Choroid plexus epithelial cell (primary cell): ENCODE data around the gene GALNT1.
A peak's percentile ranks its signal among the peaks of the same experiment; 100 is the strongest.

Experiments used
- DNase-seq: peaks from one replicate; pipeline ENCODE4 v3.0.0-alpha.2; 2010; ENCODE audit warnings: low read depth
- H3K4me3 ChIP-seq: 2 replicates; pipeline ENCODE4 v1.5.1; 2011; ENCODE audit warnings: low read depth, mild to moderate bottlenecking, control low read depth, low read length, moderate library complexity
- CTCF ChIP-seq: conservative IDR thresholded peaks from 2 replicates; pipeline ENCODE4 v1.5.1; 2011; ENCODE audit warnings: low read depth, mild to moderate bottlenecking, control low read depth, inconsistent platforms, low read length, moderate library complexity

Gene GALNT1

GRCh38 chr18:35641916-35642315 lies 60.4 kb downstream of the GALNT1 start:
- H3K4me3 ChIP-seq: no peak overlapping the region
- TF ChIP-seq CTCF: no peak
- peak; percentile 81 for DNase-seq

- TF ChIP-seq CTCF: no peak
- DNase-seq: no peak
- H3K4me3 ChIP-seq: no peak overlapping the region
Observed at GRCh38 chr18:35642802-35643201, 61.3 kb downstream of the GALNT1 start.

- H3K4me3 ChIP-seq: no peak overlapping the region
- no peak for TF ChIP-seq CTCF
- DNase-seq: no peak
Observed at GRCh38 chr18:35646449-35646848, 64.9 kb downstream of the GALNT1 start.

- H3K4me3 ChIP-seq: no peak overlapping the region
- no peak for TF ChIP-seq CTCF
- no peak for DNase-seq
Observed at GRCh38 chr18:35653392-35654135, 72.0 kb downstream of the GALNT1 start.

- no peak for DNase-seq
- no peak overlapping the region for H3K4me3 ChIP-seq
- TF ChIP-seq CTCF: no peak
Observed at GRCh38 chr18:35658112-35658511, 76.6 kb downstream of the GALNT1 start.

- DNase-seq: no peak
- no peak for TF ChIP-seq CTCF
Observed at GRCh38 chr18:35661483-35662146, 80.1 kb downstream of the GALNT1 start.

More at GRCh38 chr18:35661483-35662146, 80.1 kb downstream of the GALNT1 start:
- no peak overlapping the region for H3K4me3 ChIP-seq
